Iris pigment epithelial cell (primary cell): Measurements from ENCODE around the gene MARCHF7.
"Not testable (repeated sequence)": the region's sequence is repeated elsewhere in the genome, so short reads cannot be mapped to it uniquely, and the experiment has no call there.

Source experiments
- DNase-seq: peaks from one replicate; pipeline ENCODE4 v3.0.0-alpha.2; 2011; ENCODE audit warnings: low read depth

MARCHF7 gene

DNA sequence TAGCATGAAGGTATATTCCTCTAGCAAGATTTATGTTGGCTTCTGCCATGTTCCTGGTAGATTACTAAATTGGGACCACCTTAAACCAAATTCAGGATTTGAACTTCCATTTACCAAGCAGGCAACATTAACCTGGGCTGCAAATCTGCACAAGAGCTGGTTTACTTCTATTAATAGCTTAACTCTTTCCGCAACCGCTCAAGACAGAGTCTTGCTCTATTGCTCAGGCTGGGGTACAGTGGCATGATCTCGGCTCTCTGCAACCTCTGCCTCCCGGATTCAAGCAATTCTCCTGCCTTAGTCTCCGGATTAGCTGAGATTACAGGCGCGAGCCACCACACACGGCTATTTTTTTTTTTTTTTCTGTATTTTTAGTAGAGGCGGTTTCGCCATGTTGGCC is 8.4 kb downstream of the MARCHF7 start:
- no peak for DNase-seq

GRCh38 chr2:159722580-159722979 is 10.3 kb downstream of the MARCHF7 start:
- DNase-seq, result no peak

- not testable (repeated sequence) for DNase-seq
Measured at GRCh38 chr2:159724795-159725572, 12.7 kb downstream of the MARCHF7 start.

DNA sequence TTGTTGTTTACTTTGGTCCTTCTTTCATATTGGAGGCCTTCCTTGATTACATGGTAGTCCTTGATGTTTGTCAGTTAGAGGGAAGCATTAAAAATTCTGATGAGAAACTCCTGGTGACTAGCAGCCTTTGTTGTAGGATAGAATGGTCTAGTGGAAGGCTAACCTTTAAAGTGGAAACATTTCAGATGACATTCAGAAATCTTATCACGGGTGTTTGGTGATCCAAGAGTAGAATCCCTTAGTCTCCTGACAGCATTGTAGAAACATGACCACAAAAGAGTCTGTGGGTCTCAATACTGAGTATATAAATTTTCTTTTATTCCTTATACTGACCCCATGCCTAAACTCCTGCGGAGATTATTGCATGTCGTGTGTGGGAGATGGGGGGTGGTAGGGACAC is 13.4 kb downstream of the MARCHF7 start:
- no peak for DNase-seq

DNA sequence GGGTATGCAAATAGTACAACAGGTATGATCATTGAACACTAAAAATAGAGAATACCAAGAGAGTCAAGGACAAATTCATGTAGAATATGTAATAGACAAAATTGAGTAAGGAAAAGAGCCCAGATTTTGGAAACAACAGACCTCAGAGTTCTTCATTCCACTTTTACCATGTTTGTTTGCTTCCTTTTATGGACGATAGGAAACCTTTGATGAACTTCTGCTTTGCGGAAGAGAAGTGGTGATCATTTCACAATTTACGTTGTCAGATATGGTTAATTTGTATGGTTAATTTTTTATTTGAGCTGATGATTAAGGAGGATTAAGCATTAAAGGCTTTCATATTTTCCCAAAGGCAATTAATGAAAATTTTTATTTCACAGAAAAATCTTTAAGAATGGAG is 16.3 kb downstream of the MARCHF7 start:
- DNase-seq, result no peak

DNA sequence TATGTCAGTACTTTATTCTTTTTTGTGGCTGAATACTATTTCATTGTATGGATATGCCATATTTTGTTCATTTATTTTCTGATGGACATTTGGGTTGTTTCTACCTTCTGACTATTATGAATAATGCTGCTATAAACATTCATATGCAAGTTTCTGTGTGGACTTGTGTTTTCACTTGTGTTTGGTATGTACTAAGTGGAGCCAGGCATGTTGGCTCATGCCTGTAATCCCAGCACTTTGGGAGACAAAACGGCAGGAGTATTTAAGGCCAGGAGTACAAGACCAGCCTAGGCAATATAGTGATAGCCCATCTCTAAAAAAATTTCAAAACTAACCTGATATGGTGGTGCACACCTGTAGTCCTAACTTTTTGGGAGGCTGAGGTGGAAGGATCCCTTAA is 23.3 kb downstream of the MARCHF7 start:
- no peak for DNase-seq

- DNase-seq, result peak; percentile 66
Measured at GRCh38 chr2:159736048-159736447, 23.7 kb downstream of the MARCHF7 start.

DNA sequence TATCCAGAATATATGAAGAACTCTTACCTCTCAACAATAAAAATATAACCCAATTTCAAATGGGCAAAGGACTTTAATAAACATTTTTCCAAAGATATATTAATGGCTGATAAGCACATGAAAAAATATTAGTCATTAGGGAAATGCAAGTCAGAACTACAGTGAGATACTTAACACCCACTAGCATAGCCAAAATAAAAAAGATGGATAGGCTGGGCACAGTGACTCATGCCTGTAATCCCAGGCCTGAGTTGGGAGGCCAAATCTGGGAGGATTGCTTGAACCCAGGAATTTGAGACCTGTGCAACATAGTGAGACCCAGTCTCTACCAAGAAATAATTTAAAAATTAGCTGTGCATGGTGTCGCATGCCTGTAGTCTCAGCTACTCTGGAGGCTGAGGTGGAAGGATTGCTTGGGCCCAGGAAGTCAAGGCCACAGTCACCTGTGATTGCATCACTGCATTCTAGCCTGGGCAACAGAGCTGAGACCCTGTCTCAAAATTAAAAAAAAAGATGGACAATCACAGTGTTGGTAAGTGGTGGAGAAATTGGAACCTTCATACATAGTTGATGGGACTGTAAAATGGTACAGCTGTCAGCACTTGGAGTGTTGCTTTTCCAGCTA is 25.1 kb downstream of the MARCHF7 start:
- DNase-seq, result peak; percentile 27

DNA sequence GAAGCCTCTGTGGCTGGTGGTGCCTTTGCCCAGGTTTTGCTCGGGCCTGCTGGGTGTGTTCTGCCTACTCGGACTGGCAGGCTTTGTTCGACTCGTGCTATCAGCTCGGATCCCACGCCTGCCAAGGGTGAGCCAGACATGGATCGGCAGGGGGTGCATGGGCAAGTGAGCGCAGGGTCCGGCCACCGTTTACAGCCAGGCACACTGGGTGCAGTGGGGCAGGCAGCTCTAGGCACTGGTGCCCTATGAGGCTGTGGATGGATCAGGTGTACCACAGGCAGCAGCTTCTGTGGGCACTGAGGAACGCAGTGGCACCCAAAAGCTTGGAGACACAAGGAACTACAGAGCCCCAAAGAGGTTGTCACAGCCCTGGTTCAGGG is 25.6 kb downstream of the MARCHF7 start:
- no peak for DNase-seq

- DNase-seq, result peak; percentile 15
Measured at GRCh38 chr2:159738509-159739390, 26.4 kb downstream of the MARCHF7 start.

- no peak for DNase-seq
Measured at GRCh38 chr2:159742846-159743245, 30.5 kb downstream of the MARCHF7 start.

DNA sequence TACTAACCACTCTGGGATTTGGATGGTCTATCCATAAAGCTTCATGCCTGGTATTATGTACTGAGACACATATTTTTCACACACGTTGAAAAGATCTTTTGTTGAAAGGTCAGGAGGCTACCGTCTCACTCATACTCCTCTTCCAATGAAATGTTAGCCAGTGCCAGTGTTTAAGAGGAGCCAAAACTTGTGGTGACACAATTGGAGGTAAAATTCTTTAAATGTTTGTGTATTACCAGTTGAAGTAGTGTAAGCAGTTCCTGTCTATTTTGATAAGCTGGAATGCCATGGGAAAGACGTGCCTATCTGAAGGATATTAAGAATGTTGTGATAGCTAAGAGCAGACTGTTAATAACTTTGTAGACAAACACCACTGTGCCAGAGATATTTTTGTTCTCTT is 32.1 kb downstream of the MARCHF7 start:
- peak; percentile 88 for DNase-seq

DNA sequence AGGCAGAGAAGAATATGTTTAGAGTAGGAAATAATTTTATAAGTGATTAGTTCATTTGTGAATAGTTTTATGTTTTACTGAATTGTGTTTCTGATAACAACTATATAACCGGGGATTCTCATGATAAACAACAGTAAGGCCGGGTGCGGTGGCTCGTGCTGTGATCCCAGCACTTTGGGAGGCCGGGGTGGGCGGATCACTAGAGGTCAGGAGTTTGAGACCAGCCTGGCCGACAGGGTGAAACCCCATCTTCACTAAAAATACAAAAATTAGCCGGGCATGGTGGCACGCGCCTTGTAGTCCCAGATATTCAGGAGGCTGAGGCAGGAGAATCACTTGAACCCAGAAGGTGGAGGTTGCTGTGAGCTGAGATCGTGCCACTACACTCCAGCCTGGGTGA is 32.9 kb downstream of the MARCHF7 start:
- not testable (repeated sequence) for DNase-seq

DNA sequence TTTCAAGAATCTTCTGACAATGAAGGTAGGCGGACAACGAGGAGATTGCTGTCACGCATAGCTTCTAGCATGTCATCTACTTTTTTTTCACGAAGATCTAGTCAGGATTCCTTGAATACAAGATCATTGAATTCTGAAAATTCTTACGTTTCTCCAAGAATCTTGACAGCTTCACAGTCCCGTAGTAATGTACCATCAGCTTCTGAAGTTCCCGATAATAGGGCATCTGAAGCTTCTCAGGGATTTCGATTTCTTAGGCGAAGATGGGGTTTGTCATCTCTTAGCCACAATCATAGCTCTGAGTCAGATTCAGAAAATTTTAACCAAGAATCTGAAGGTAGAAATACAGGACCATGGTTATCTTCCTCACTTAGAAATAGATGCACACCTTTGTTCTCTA is 35.8 kb downstream of the MARCHF7 start:
- no peak for DNase-seq

- no peak for DNase-seq
Measured at GRCh38 chr2:159750873-159751272, 38.6 kb downstream of the MARCHF7 start.

GRCh38 chr2:159753797-159754196 is 41.5 kb downstream of the MARCHF7 start:
- DNase-seq, result no peak

- no peak for DNase-seq
Measured at GRCh38 chr2:159755014-159755413, 42.7 kb downstream of the MARCHF7 start.

GRCh38 chr2:159755788-159756187 is 43.5 kb downstream of the MARCHF7 start:
- peak; percentile 67 for DNase-seq

- DNase-seq, result no peak
Measured at GRCh38 chr2:159758239-159758638, 45.9 kb downstream of the MARCHF7 start.

GRCh38 chr2:159758686-159759085 is 46.4 kb downstream of the MARCHF7 start:
- peak; percentile 42 for DNase-seq

- no peak for DNase-seq
Measured at GRCh38 chr2:159759577-159759976, 47.3 kb downstream of the MARCHF7 start.

- no peak for DNase-seq
Measured at GRCh38 chr2:159760326-159760725, 48.0 kb downstream of the MARCHF7 start.

DNA sequence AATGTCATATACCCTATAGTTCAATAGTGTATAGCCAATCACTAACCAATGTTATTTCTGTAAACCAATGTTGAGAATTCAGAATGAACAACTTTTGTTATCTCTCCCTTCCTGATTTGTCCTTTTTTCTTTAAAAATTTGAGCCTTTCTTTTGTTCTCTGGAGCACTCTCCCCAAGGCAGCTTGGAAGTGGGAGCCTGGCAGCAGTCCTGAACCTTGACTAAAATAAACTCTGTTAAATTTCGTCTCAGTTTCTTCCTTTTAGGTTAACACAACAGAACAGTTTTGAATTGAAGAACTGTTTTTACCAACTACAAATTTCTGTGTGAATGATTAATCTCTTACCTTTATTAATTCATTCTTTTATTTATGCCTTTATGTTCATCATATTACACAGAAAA is 49.8 kb downstream of the MARCHF7 start:
- DNase-seq, result no peak
